Activated naive CD8-positive, alpha-beta T cell treated with anti-CD3 and anti-CD28 coated beads, Interleukin-2, amount 50 U/mL, for 24 hours (primary cell): Measurements from ENCODE around the gene SH3D19.

Experiments
- ATAC-seq: fragments of 150-1000 bp; cut with Tn5 transposase; one replicate; pipeline ENCODE4 v1.10.0; 2021
- DNase-seq: peaks from one replicate; pipeline ENCODE4 v3.0.0; 2021
- H3K27ac Mint-ChIP-seq: one replicate; pipeline ENCODE4 v1.8.0; 2021; ENCODE audit warnings: mild to moderate bottlenecking, mixed read lengths
- H3K27me3 Mint-ChIP-seq: one replicate; pipeline ENCODE4 v1.8.0; 2021; ENCODE audit warnings: mixed read lengths
- H3K36me3 Mint-ChIP-seq: one replicate; pipeline ENCODE4 v1.8.0; 2021; ENCODE audit warnings: low read depth, mixed read lengths
- H3K4me1 Mint-ChIP-seq: one replicate; pipeline ENCODE4 v1.8.0; 2021; ENCODE audit warnings: mixed read lengths
- H3K4me3 Mint-ChIP-seq: one replicate; pipeline ENCODE4 v1.8.0; 2021; ENCODE audit warnings: mild to moderate bottlenecking, moderate library complexity, mixed read lengths
- H3K9me3 Mint-ChIP-seq: one replicate; pipeline ENCODE4 v1.8.0; 2021; ENCODE audit warnings: mixed read lengths

SH3D19 gene

GRCh38 chr4:151218343-151218742, 107.1 kb downstream of the SH3D19 start:
- H3K9me3 Mint-ChIP-seq, result no peaks in the 10 kb centered on the region
- H3K4me3 Mint-ChIP-seq, result no peak overlapping the region
- no peaks in the 10 kb centered on the region for H3K4me1 Mint-ChIP-seq
- no peak overlapping the region for H3K27ac Mint-ChIP-seq
- no peaks in the 10 kb centered on the region for H3K36me3 Mint-ChIP-seq
- DNase-seq (no peak), ATAC-seq (no peak)
- peaks cover 2% of the 10 kb centered on the region for H3K27me3 Mint-ChIP-seq

GRCh38 chr4:151217326-151217725, 108.1 kb downstream of the SH3D19 start:
- no peak for DNase-seq
- H3K36me3 Mint-ChIP-seq, result no peaks in the 10 kb centered on the region
- H3K9me3 Mint-ChIP-seq, result no peaks in the 10 kb centered on the region
- no peak overlapping the region for H3K27ac Mint-ChIP-seq
- peaks cover 2% of the 10 kb centered on the region for H3K27me3 Mint-ChIP-seq
- H3K4me3 Mint-ChIP-seq, result no peak overlapping the region
- no peaks in the 10 kb centered on the region for H3K4me1 Mint-ChIP-seq
- ATAC-seq, result no peak

GRCh38 chr4:151215295-151215694, 110.1 kb downstream of the SH3D19 start:
- no peaks in the 10 kb centered on the region for H3K36me3 Mint-ChIP-seq
- ATAC-seq (no peak), DNase-seq (no peak)
- H3K4me1 Mint-ChIP-seq, result no peaks in the 10 kb centered on the region
- no peaks in the 10 kb centered on the region for H3K9me3 Mint-ChIP-seq
- peaks cover 2% of the 10 kb centered on the region for H3K27me3 Mint-ChIP-seq
- H3K4me3 Mint-ChIP-seq, result no peak overlapping the region
- no peak overlapping the region for H3K27ac Mint-ChIP-seq

GRCh38 chr4:151207868-151208267, 117.5 kb downstream of the SH3D19 start:
- Mint-ChIP-seq H3K9me3 (no peaks in the 10 kb centered on the region), H3K27ac (no peak overlapping the region), H3K4me3 (no peak overlapping the region), H3K27me3 (no peaks in the 10 kb centered on the region), H3K4me1 (no peaks in the 10 kb centered on the region), H3K36me3 (no peaks in the 10 kb centered on the region)
- no peak for DNase-seq
- ATAC-seq, result no peak

GRCh38 chr4:151207186-151207585, 118.2 kb downstream of the SH3D19 start:
- DNase-seq (no peak), ATAC-seq (no peak)
- Mint-ChIP-seq H3K27me3 (no peaks in the 10 kb centered on the region), H3K36me3 (no peaks in the 10 kb centered on the region), H3K9me3 (no peaks in the 10 kb centered on the region), H3K4me1 (no peaks in the 10 kb centered on the region), H3K4me3 (no peak overlapping the region), H3K27ac (no peak overlapping the region)

GRCh38 chr4:151206241-151207005, 119.0 kb downstream of the SH3D19 start:
- H3K27me3 Mint-ChIP-seq, result no peaks in the 10 kb centered on the region
- ATAC-seq, result no peak
- H3K27ac Mint-ChIP-seq, result no peak overlapping the region
- no peaks in the 10 kb centered on the region for H3K9me3 Mint-ChIP-seq
- no peaks in the 10 kb centered on the region for H3K4me1 Mint-ChIP-seq
- H3K36me3 Mint-ChIP-seq, result no peaks in the 10 kb centered on the region
- DNase-seq, result no peak
- H3K4me3 Mint-ChIP-seq, result no peak overlapping the region

- no peak for DNase-seq
Observed at GRCh38 chr4:151205722-151206121, 119.7 kb downstream of the SH3D19 start.

GRCh38 chr4:151204925-151205524, 120.4 kb downstream of the SH3D19 start:
- DNase-seq (no peak), ATAC-seq (no peak)
- no peaks in the 10 kb centered on the region for H3K9me3 Mint-ChIP-seq
- H3K4me1 Mint-ChIP-seq, result no peaks in the 10 kb centered on the region
- no peak overlapping the region for H3K27ac Mint-ChIP-seq
- no peaks in the 10 kb centered on the region for H3K27me3 Mint-ChIP-seq
- H3K36me3 Mint-ChIP-seq, result no peaks in the 10 kb centered on the region
- H3K4me3 Mint-ChIP-seq, result no peak overlapping the region

More at GRCh38 chr4:151205722-151206121, 119.7 kb downstream of the SH3D19 start:
- no peak overlapping the region for H3K27ac Mint-ChIP-seq
- H3K9me3 Mint-ChIP-seq, result no peaks in the 10 kb centered on the region
- H3K36me3 Mint-ChIP-seq, result no peaks in the 10 kb centered on the region
- ATAC-seq, result no peak
- H3K27me3 Mint-ChIP-seq, result no peaks in the 10 kb centered on the region
- H3K4me1 Mint-ChIP-seq, result no peaks in the 10 kb centered on the region
- no peak overlapping the region for H3K4me3 Mint-ChIP-seq

GRCh38 chr4:151202851-151203455, 122.5 kb downstream of the SH3D19 start:
- no peaks in the 10 kb centered on the region for H3K27me3 Mint-ChIP-seq
- H3K27ac Mint-ChIP-seq, result no peak overlapping the region
- H3K4me3 Mint-ChIP-seq, result no peak overlapping the region
- H3K9me3 Mint-ChIP-seq, result no peaks in the 10 kb centered on the region
- no peaks in the 10 kb centered on the region for H3K36me3 Mint-ChIP-seq
- no peak for DNase-seq
- ATAC-seq, result no peak
- H3K4me1 Mint-ChIP-seq, result no peaks in the 10 kb centered on the region

- H3K27ac Mint-ChIP-seq, result no peak overlapping the region
- H3K4me1 Mint-ChIP-seq, result no peaks in the 10 kb centered on the region
- ATAC-seq, result no peak
- no peaks in the 10 kb centered on the region for H3K36me3 Mint-ChIP-seq
- no peaks in the 10 kb centered on the region for H3K9me3 Mint-ChIP-seq
- no peak overlapping the region for H3K4me3 Mint-ChIP-seq
- H3K27me3 Mint-ChIP-seq, result no peaks in the 10 kb centered on the region
- DNase-seq, result no peak
Observed at GRCh38 chr4:151202381-151202780, 123.0 kb downstream of the SH3D19 start.

- ATAC-seq (no peak), DNase-seq (no peak)
- H3K4me1 Mint-ChIP-seq, result no peaks in the 10 kb centered on the region
- no peak overlapping the region for H3K4me3 Mint-ChIP-seq
- H3K36me3 Mint-ChIP-seq, result no peaks in the 10 kb centered on the region
- H3K27ac Mint-ChIP-seq, result no peak overlapping the region
- no peaks in the 10 kb centered on the region for H3K9me3 Mint-ChIP-seq
- no peaks in the 10 kb centered on the region for H3K27me3 Mint-ChIP-seq
Observed at GRCh38 chr4:151199319-151200190, 125.8 kb downstream of the SH3D19 start.

- no peak overlapping the region for H3K27ac Mint-ChIP-seq
- no peaks in the 10 kb centered on the region for H3K4me1 Mint-ChIP-seq
- no peaks in the 10 kb centered on the region for H3K9me3 Mint-ChIP-seq
- no peaks in the 10 kb centered on the region for H3K36me3 Mint-ChIP-seq
- no peak for ATAC-seq
- H3K27me3 Mint-ChIP-seq, result no peaks in the 10 kb centered on the region
- no peak for DNase-seq
- H3K4me3 Mint-ChIP-seq, result no peak overlapping the region
Observed at GRCh38 chr4:151198748-151199147, 126.7 kb downstream of the SH3D19 start.

- Mint-ChIP-seq H3K36me3 (no peaks in the 10 kb centered on the region), H3K27me3 (peaks cover 4% of the 10 kb centered on the region), H3K4me3 (no peak overlapping the region), H3K4me1 (no peaks in the 10 kb centered on the region), H3K9me3 (no peaks in the 10 kb centered on the region), H3K27ac (no peak overlapping the region)
- DNase-seq (no peak), ATAC-seq (no peak)
Observed at GRCh38 chr4:151197247-151197646, 128.2 kb downstream of the SH3D19 start.

- Mint-ChIP-seq H3K4me1 (no peaks in the 10 kb centered on the region), H3K36me3 (no peaks in the 10 kb centered on the region), H3K27me3 (peaks cover 4% of the 10 kb centered on the region), H3K9me3 (no peaks in the 10 kb centered on the region), H3K27ac (no peak overlapping the region), H3K4me3 (no peak overlapping the region)
- ATAC-seq, result no peak
- no peak for DNase-seq
Observed at GRCh38 chr4:151195801-151196200, 129.6 kb downstream of the SH3D19 start.
